8988T (cell line): Measurements from ENCODE around the gene FANCD2.
"Not testable (repeated sequence)": the region's sequence is repeated elsewhere in the genome, so short reads cannot be mapped to it uniquely, and the experiment has no call there.

Source experiments
- DNase-seq: peaks from one replicate; pipeline ENCODE4 v3.0.0; 2011

The FANCD2 gene

GRCh38 chr3:10115326-10116137 lies 89.3 kb downstream of the FANCD2 start, which contains the start of gene BRK1:
Gene BRK1 (plus strand): TSS chr3:10115675. CDS start chr3:10115702, 27 bp downstream.
- peak; percentile 96 for DNase-seq

DNA sequence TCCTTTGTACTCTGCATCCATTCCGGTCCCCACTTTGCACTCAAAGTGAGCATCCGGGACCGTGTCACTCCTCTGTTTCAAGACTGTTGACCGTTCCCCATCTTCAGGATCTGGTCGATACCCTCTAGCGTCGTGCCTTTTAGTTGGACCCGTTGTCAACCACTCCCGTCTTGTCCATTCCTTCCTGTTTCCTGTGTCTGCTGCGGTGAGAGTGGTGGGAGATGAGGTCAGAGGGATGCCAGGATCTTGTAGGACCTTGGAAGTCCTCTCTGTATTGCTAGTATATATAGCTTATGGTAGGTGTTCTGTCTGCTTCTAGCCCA lies 89.9 kb downstream of the FANCD2 start:
- no peak for DNase-seq

DNA sequence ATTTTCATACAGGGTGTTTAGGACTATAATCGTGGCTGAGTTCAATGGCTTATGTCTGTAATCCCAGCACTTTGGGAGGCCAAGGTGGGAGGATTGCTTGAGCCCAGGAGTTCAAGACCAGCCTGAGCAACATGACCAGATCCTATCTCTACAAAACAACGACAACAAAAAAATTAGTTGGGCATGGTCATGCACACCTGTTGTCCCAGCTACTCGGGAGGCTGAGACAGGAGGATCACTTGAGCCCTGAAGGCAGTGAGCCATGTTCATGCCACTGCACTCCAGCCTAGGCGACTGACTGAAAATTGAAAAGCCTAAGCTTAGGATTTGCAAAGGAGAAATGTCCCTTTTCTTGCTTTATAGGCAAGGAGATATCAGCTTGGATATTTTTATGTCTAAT lies 90.7 kb downstream of the FANCD2 start:
- no peak for DNase-seq

GRCh38 chr3:10119376-10119775 lies 93.1 kb downstream of the FANCD2 start:
- no peak for DNase-seq

GRCh38 chr3:10121064-10121463 lies 94.8 kb downstream of the FANCD2 start:
- no peak for DNase-seq

DNA sequence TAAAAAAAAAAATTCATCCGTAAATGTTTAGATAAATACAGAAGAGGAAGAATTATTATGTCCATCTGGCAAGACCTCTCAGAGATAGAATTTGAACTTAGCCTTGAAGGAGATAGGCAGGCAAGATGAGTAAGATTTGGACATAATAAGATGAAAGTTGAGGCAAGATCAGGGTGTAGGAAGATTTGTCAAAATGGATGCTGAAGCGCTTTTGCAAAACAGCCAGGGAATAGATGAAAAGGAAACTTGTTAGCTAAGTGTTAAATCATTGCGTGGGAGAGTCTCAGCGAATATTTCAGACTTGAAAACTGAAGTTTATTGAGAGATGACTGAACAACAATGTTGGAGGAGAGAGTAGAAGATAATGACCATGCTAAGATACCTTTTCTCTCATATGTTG lies 96.5 kb downstream of the FANCD2 start:
- no peak for DNase-seq

DNA sequence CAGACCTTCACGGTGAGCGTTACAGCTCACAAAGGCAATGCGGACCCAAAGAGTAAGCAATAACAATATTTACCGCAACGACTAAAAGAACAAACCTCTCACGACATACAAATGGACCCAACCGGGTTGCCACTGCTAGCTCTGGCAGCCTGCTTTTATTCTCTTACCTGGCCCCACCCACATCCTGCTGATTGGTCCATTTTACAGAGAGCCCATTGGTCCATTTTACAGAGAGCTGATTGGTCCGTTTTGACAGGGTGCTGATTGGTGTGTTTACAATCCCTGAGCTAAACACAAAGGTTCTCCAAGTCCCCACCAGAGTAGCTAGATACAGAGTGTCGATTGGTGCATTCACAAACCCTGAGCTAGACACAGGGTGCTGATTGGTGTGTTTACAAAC lies 109.6 kb downstream of the FANCD2 start:
- DNase-seq: not testable (repeated sequence)

- DNase-seq: no peak
These were observed 110.3 kb downstream of the FANCD2 start for GRCh38 chr3:10136426-10137005.

GRCh38 chr3:10137178-10137577 lies 110.9 kb downstream of the FANCD2 start:
- DNase-seq: no peak

DNA sequence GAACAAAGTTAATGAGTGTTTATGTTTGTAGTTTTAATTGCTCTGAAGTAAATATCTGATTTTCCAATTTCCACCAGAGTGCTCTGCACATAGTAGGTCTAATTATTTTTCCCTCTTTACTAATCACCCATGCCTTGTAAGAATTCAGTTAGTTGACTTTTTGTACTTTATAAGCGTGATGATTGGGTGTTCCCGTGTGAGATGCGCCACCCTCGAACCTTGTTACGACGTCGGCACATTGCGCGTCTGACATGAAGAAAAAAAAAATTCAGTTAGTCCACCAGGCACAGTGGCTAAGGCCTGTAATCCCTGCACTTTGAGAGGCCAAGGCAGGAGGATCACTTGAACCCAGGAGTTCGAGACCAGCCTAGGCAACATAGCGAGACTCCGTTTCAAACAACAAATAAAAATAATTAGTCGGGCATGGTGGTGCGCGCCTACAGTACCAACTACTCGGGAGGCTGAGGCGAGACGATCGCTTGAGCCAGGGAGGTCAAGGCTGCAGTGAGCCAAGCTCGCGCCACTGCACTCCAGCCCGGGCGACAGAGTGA lies 114.8 kb downstream of the FANCD2 start:
- no peak for DNase-seq

DNA sequence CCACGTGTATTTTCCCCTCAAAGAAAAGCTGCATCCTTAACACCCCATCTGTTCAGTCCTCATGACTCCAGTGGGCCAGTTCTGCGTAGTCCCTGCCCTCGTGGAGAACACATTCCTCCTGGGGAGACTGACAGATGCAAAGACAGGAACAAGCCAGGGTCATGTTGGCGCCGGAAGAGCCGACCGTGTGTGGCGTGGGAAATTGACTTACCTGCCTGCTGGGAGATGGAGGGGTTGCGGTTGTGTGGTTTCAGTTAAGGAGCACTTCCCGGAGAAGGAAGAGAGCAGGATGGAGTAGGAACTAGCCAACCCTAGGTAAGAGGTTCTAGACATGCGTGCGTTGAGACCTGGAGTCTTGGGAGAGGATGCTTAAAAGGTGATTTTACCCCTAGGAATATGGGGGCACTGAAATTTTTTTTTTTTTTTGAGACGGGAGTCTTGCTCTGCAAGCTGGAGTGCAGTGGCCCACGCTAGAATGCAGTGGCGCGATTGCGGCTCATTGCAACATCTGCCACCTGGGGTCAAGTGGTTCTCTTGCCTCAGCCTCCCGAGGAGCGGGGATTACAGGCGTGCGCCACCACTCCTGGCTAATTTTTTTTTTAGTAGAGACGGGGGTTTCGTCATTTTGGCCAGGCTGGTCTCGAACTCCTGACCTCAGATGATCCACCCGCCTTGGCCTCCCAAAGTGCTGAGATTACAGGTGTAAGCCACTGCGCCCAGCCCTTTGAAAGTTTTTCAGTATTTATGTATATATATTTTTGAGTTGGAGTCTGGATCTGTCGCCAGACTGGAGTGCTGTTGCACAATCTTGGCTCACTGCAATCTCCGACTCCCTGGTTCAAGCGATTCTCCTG lies 116.7 kb downstream of the FANCD2 start:
- DNase-seq: peak; percentile 33

GRCh38 chr3:10145685-10146084 lies 119.4 kb downstream of the FANCD2 start:
- no peak for DNase-seq

DNA sequence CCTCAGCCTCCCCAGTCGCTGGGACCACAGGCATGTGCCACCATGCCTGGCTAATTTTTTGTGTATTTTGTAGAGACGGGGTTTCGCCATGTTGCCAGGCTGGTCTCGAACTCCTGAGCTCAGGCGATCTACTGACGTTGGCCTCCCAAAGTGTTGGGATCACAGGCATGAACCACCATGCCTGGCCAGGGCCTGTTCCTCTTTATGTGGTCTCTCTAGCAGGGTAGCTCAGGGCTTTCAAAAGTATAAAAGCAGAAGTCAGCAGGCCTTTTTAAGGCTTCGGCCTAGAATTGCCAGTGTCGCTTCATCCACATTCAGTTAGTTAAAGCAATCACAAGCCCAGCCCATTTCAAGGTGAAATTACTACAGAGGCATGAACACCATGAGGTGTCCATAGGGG lies 123.0 kb downstream of the FANCD2 start:
- DNase-seq: no peak

- DNase-seq: no peak
These were observed 124.8 kb downstream of the FANCD2 start for GRCh38 chr3:10150987-10151386.
